H1 (cell line): Measurements from ENCODE around the gene TMED5. TPM values are rescaled to one million over a fixed set of nuclear protein-coding genes. Genes with fewer than 3 reads are reported as not detected.

Source experiments
- GABPA ChIP-seq: IDR thresholded peaks from 2 replicates; pipeline ENCODE4 v1.6.1; 2011; ENCODE audit warnings: mild to moderate bottlenecking, low read length, moderate library complexity, borderline replicate concordance; ENCODE audit not compliant: insufficient read depth
- JUND ChIP-seq: IDR thresholded peaks from 2 replicates; pipeline ENCODE4 v1.6.1; 2011; ENCODE audit warnings: mild to moderate bottlenecking, improper control_type of control experiment, low read length
- SRF ChIP-seq: IDR thresholded peaks from 2 replicates; pipeline ENCODE4 v1.6.1; 2011; ENCODE audit warnings: mild to moderate bottlenecking, low read depth, low read length, moderate library complexity
- YY1 ChIP-seq: IDR thresholded peaks from 2 replicates; pipeline ENCODE4 v1.6.1; 2011; ENCODE audit warnings: low read depth, mild to moderate bottlenecking, low read length
- polyA plus RNA-seq, 7 experiments: library from polyadenylated mRNA; depleted of rRNA in 3 of 7; stranded (reverse) in 5 of 7; unstranded in 2 of 7; fragments of >200 nt in 5 of 7; fragments of 200-250 nt in 2 of 7; gene quantifications; 1 replicate in 5 of 7; 2 replicates in 1 of 7; 4 replicates in 1 of 7; pipeline versions ENCODE4 v1.2.1 to v1.2.3, GENCODE V29; 2011 to 2013; ENCODE audit warnings: missing spikeins in 2 of 7, mixed read lengths in 2 of 7
- total RNA-seq: library from RNA; stranded (reverse); fragmentation: NEBNext Ultra II Directional; extraction: Animal tissue kit (Norgen Biotek cat#: 25700); gene quantifications from 2 replicates; pipeline ENCODE4 v1.2.1, GENCODE V29; 2021

Gene TMED5
- total and polyA plus RNA-seq, 2 of the 8 experiments (the other 6 are each of a cell fraction or from before 2014, with no cell fraction given) = 14.8 to 32.8 TPM

DNA sequence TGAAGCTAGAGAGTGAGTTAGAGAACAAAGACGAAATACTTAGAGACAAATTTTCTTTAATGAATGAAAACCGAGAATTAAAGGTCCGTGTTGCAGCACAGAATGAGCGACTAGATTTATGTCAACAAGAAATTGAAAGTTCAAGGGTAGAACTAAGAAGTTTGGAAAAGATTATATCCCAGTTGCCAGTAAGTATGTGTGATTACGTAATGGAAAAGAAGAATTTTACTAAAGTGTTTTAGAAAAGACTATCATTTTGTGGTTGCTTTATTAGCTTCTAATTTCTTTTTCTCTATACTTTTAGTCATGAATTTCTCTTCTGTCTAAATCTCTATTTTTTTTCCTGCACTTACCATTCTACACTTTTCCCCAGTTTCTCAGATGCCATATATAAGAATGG is 27.0 kb upstream of the TMED5 start (continued):
- TF ChIP-seq SRF = no peak
- no peak for TF ChIP-seq GABPA
- TF ChIP-seq JUND = no peak
- TF ChIP-seq YY1 = no peak
